Occipital lobe (tissue), 2 donors: ENCODE results near the gene PKIG. TPM values are rescaled to one million over a fixed set of nuclear protein-coding genes. Genes with fewer than 3 reads are reported as not detected.

Source experiments
- DNase-seq: peaks from one replicate; lab custom pipeline; 2025; lab: John Stamatoyannopoulos, UW
- total RNA-seq: library from RNA; depleted of rRNA; stranded (reverse); fragments of >200 nt; gene quantifications from one replicate; pipeline ENCODE4 v1.2.3, GENCODE V29; 2014

The PKIG gene
- total RNA-seq, 1 donor from 2014 or later: 19.8 TPM

DNA sequence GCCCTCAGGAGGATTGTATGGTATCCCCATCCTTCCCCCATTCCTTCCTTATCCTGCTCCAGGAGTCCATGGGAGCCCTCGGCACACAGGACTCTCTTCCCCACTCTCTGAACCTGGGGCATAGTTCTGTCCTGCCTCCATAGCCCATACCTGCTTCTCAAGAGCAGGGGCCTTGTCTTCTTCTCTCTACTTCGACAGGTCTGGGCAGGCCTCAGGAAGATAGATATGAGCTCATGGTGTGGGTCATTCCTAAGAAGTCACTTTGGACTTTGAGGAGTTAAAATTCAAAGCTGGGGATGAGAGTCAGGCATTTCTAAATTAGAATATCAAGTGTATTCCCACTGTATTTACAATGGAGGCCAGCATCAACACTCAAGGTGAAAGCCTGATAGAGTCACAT lies 77.6 kb downstream of the PKIG start:
- no peak for DNase-seq

DNA sequence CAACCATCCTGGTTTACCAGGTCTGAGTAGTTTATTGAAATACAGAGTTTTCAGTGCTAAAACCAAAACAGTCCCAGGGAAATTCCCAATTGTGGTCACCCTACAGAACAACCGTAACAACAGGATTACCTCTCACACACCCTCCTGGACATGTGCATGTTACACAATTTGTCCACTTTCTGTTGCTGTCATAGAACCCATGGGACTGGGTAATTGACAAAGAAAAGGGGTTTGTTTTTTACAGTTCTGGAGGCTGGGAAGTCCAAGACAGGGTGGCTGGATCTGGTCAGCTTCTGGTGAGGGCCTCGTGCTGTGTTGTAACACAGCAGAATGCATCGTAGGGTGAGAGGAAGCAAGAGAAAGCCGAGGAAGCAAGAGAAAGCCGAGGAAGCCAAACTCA lies 78.2 kb downstream of the PKIG start:
- no peak for DNase-seq

DNA sequence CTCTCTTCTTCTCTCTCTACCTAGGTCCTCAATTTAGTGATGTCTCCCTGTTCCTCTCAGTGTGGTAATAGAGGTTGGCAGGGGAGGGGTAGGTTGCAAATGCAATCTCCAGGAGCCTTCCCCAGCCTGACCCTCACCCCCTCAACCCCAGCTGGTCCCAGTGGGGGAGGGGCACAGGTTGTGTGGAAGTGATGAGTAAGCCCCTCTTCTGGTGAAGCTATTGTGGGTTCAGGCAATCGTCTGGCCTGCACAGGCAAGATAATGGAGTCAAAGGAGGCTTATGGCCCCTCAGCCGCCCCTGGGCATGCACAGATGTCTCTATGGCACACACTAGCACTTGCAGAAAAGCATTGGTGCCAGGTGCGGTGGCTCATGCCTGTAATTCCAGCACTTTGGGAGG lies 79.9 kb downstream of the PKIG start:
- DNase-seq: no peak

DNA sequence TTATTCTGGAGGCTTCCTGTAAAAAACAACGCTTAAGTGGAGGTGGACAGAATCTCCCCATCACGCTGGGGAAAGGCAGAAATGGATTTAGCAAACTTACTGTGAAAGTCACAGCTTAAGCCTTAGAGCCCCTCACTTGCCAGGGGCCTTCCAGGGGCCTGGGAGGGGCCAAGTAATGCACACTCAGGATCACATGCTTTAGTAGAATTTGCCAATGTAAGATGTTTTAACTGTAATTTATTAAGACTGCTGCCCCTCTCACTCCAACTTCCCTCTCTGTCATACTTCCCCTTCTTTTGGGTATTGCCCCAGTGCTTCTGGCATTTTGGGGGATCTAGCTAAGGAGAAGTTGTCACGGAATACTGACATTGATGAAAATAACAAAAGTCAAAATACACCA lies 81.8 kb downstream of the PKIG start:
- DNase-seq: no peak

DNA sequence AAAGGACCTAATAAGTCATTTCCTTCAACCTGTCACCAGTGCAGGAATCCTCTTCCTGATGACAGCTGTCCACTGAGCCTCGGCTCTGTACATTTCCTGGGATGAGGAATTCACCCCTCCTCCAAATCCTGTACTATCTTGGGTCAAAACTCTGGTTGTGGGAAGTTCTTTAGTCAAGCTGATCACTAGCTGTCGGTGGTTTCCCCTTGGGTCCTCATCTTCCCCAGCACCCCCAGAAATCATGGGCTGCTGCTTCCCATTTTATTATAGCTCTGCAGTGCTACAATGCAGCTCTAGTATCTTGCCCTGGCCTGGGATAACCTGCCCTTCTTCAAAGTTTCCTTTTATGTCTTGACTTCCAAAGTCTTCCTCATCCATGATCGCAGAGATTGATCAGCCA lies 83.7 kb downstream of the PKIG start:
- DNase-seq: no peak

Other genes starting within 250 kb of the PKIG start
- not detected for gene R3HDML, start 245.5 kb upstream of the PKIG start, total RNA-seq
- not detected for gene HNF4A, start 226.9 kb upstream of the PKIG start, total RNA-seq
- 8.3 TPM for gene TTPAL, start 106.7 kb upstream of the PKIG start, total RNA-seq
- 93.3 TPM for gene SERINC3, start 60.5 kb upstream of the PKIG start, total RNA-seq
- gene ADA, start 69.1 kb downstream of the PKIG start, total RNA-seq: 1.7 TPM
- not detected for gene CCN5, start 132.8 kb downstream of the PKIG start, total RNA-seq
- not detected for gene KCNK15, start 163.3 kb downstream of the PKIG start, total RNA-seq
- gene RIMS4, start 228.0 kb downstream of the PKIG start, total RNA-seq: 77.5 TPM